ENCODE data around the gene PKDCC. TPM values are rescaled to one million over a fixed set of nuclear protein-coding genes. Genes with fewer than 3 reads are reported as not detected.

Gene PKDCC
- total and polyA plus RNA-seq, 10 of the 15 experiments (the other 5 are each of a cell fraction or from before 2014, with no cell fraction given) = 0.13 to 10.2 (median 2.3) TPM

- TF ChIP-seq ZNF687 (IDR thresholded peaks at IDR 0.05) = no peak
- TF ChIP-seq SP1 (IDR thresholded peaks at IDR 0.05; ENCODE audit: low read depth, low read length) = no peak
- TF ChIP-seq POLR2AphosphoS5 (IDR thresholded peaks at IDR 0.05; ENCODE audit: low read length) = no peak
Measured at GRCh38 chr2:42013409-42013808, 34.4 kb upstream of the PKDCC start (continued).

- no TSS peak for BruUV-seq (replicated peaks)
- POLR2A ChIA-PET = interaction anchor here (0.7 kb wide), 1 partner anchor 100 kb away, joined by 7 read pairs; no protein-coding TSS in a partner anchor
- FAIRE-seq (no peak), DNase-seq (ENCODE audit: low read depth, low spot score) (no peak), ATAC-seq (no peak)
- Histone ChIP-seq H3K9ac (ENCODE audit: control insufficient read depth, insufficient read depth, low read length) (no peak overlapping the region), H3K9me3 (replicated peaks; ENCODE audit: control insufficient read depth, insufficient read depth, low read length) (peaks cover 2% of the 10 kb centered on the region; the same call in 2 of the 3 replicates), H3K4me2 (ENCODE audit: control insufficient read depth, insufficient read depth) (no peak overlapping the region), H3K4me3 (no peak overlapping the region), H2AFZ (ENCODE audit: control insufficient read depth, low read depth, low read length) (no peak overlapping the region), H3K27ac (ENCODE audit: control insufficient read depth, insufficient read depth) (no peak overlapping the region), H4K20me1 (ENCODE audit: control insufficient read depth, insufficient read depth) (no peaks in the 10 kb centered on the region), H3K36me3 (ENCODE audit: control insufficient read depth in 2 of 2, insufficient read depth in 2 of 2, low read length in 1 of 2) (no peaks in the 10 kb centered on the region), H3K4me1 (ENCODE audit: control insufficient read depth, insufficient read depth, low read length) (no peaks in the 10 kb centered on the region), H3K79me2 (ENCODE audit: control insufficient read depth, insufficient read depth, low read length) (no peaks in the 10 kb centered on the region), H3K27me3 (replicated peaks in 1 of 2; ENCODE audit: control insufficient read depth in 2 of 2, insufficient read depth in 2 of 2, low read length in 1 of 2) (no peaks in the 10 kb centered on the region)
- in situ Hi-C loops (cut with MboI) (no loop called here), intact Hi-C loops (cut with micrococcal nuclease; ENCODE audit: unreplicated experiment) (no loop called here)
- CTCF ChIA-PET = interaction anchor here (1.8 kb wide), 1 partner anchor 66 kb away, joined by 5 read pairs; no protein-coding TSS in a partner anchor
- RAD21 ChIA-PET (ENCODE audit: unreplicated experiment) = no interaction called here
- WGBS (ENCODE audit: insufficient coverage, insufficient replicate concordance, low lambda C conversion rate, missing lambda C conversion rate) = 83% methylated on average over 4 of the region's 4 CpGs
- SMC1A ChIA-PET (ENCODE audit: uncharacterized antibody, unreplicated experiment) = interaction anchor here (0.6 kb wide), 1 partner anchor 13 kb away, joined by 3 read pairs; no protein-coding TSS in a partner anchor
- TF ChIP-seq IKZF1 (conservative IDR thresholded peaks at IDR 0.05) (no peak), NR2C1 (IDR thresholded peaks at IDR 0.05) (no peak), ESRRA (IDR thresholded peaks at IDR 0.05; ENCODE audit: low read length) (no peak), KAT2A (conservative IDR thresholded peaks at IDR 0.05; ENCODE audit: control insufficient read depth, low read depth, low read length) (no peak), KLF5 (IDR thresholded peaks at IDR 0.05; ENCODE audit: partially characterized antibody) (no peak), CUX1 (IDR thresholded peaks at IDR 0.05; ENCODE audit: insufficient replicate concordance, low read depth, low read length) (no peak), CBX5 (IDR thresholded peaks at IDR 0.05; ENCODE audit: low read depth) (no peak), CREM (IDR thresholded peaks at IDR 0.05; ENCODE audit: low read depth) (no peak), NR2C2 (IDR thresholded peaks at IDR 0.05; ENCODE audit: borderline replicate concordance, control insufficient read depth, insufficient read length, low read depth) (no peak), TCF3 (IDR thresholded peaks at IDR 0.05; ENCODE audit: borderline replicate concordance, insufficient read depth, low read depth, low read length) (no peak), ZNF622 (IDR thresholded peaks at IDR 0.05) (no peak), MTA3 (IDR thresholded peaks at IDR 0.05; ENCODE audit: borderline replicate concordance, low read length) (no peak), JUNB (IDR thresholded peaks at IDR 0.05) (no peak)
Measured at GRCh38 chr2:42021464-42021863, 26.4 kb upstream of the PKDCC start.
